GM12878 (cell line): Measurements from ENCODE around the gene LYVE1. TPM values are rescaled to one million over a fixed set of nuclear protein-coding genes. Genes with fewer than 3 reads are reported as not detected.

ENCODE experiments used
- ATAC-seq: fragments of 200-7000 bp; cut with Tn5 transposase; 3 replicates; pipeline ENCODE4 v1.9.1; 2020; ENCODE audit warnings: mild to moderate bottlenecking, moderate library complexity
- BruUV-seq: library from RNA; stranded (reverse); fragments of 400-500 nt; replicated peaks from 2 replicates; lab custom pipeline; 2021; lab: Mats Ljungman, UMichigan
- CTCF ChIA-PET: fragments of 300-600 bp; sonication (Branson Sonifier 250); formaldehyde crosslinking; extraction: SDS; loops from one replicate; lab custom pipeline; 2021; ENCODE audit warnings: inconsistent platforms; lab: Yijun Ruan, JAX
- POLR2A ChIA-PET: fragments of 350-600 bp; formaldehyde crosslinking; extraction: SDS; loops from one replicate; lab custom pipeline; 2021; ENCODE audit warnings: inconsistent platforms; lab: Charles Lee
- RAD21 ChIA-PET: fragments of 300-600 bp; sonication (Branson Sonifier 250); formaldehyde crosslinking; loops from one replicate; lab custom pipeline; 2023; ENCODE audit warnings: antibody characterized with exemption; ENCODE audit not compliant: unreplicated experiment; lab: Charles Lee
- SMC1A ChIA-PET: fragments of 300-600 bp; sonication (Branson Sonifier 250); formaldehyde crosslinking; loops from one replicate; lab custom pipeline; 2023; ENCODE audit not compliant: unreplicated experiment, uncharacterized antibody; lab: Charles Lee
- DNase-seq: peaks from one replicate; pipeline ENCODE4 v3.0.0-alpha.2; 2011; ENCODE audit warnings: low read depth, low spot score
- FAIRE-seq: peaks from 3 replicates; lab custom pipeline; 2011; peaks lifted over from hg19 to GRCh38; lab: Jason Lieb, UNC
- H2AFZ ChIP-seq: 2 replicates; pipeline ENCODE4 v1.6.0; 2011; ENCODE audit warnings: low read depth, low read length, control low read depth; ENCODE audit not compliant: control insufficient read depth
- H3K27ac ChIP-seq: 2 replicates; pipeline ENCODE4 v1.5.1; 2011; ENCODE audit warnings: control low read depth; ENCODE audit not compliant: control insufficient read depth, insufficient read depth
- H3K27me3 ChIP-seq, 2 experiments: replicated peaks in 1 of 2; 2 replicates each; pipeline versions ENCODE4 v1.6.0 to v1.6.1; 2011; ENCODE audit warnings: low read length in 1 of 2; ENCODE audit not compliant: control insufficient read depth in 2 of 2, insufficient read depth in 2 of 2
- H3K36me3 ChIP-seq, 2 experiments: 2 replicates each; pipeline ENCODE4 v1.5.1; 2011; ENCODE audit warnings: low read length in 1 of 2; ENCODE audit not compliant: control insufficient read depth in 2 of 2, insufficient read depth in 2 of 2
- H3K4me1 ChIP-seq: 2 replicates; pipeline ENCODE4 v1.6.1; 2011; ENCODE audit warnings: mild to moderate bottlenecking, low read length, moderate library complexity, mixed read lengths; ENCODE audit not compliant: control insufficient read depth, insufficient read depth
- H3K4me2 ChIP-seq: 2 replicates; pipeline ENCODE4 v1.6.0; 2011; ENCODE audit warnings: control low read depth; ENCODE audit not compliant: control insufficient read depth, insufficient read depth
- H3K4me3 ChIP-seq: fragments of 200-600 bp; sonication (generic); 2 replicates; pipeline ENCODE4 v1.5.1; 2016
- H3K79me2 ChIP-seq: 2 replicates; pipeline ENCODE4 v1.6.0; 2011; ENCODE audit warnings: low read length; ENCODE audit not compliant: control insufficient read depth, insufficient read depth
- H3K9ac ChIP-seq: 2 replicates; pipeline ENCODE4 v1.8.0; 2011; ENCODE audit warnings: low read length, control low read depth, mixed read lengths; ENCODE audit not compliant: control insufficient read depth, insufficient read depth
- H3K9me3 ChIP-seq: replicated peaks from 3 replicates; pipeline ENCODE4 v1.5.1; 2011; ENCODE audit warnings: mild to moderate bottlenecking, low read length; ENCODE audit not compliant: control insufficient read depth, insufficient read depth
- H4K20me1 ChIP-seq: 2 replicates; pipeline ENCODE4 v1.6.0; 2011; ENCODE audit not compliant: control insufficient read depth, insufficient read depth
- BCL3 ChIP-seq: IDR thresholded peaks from 2 replicates; pipeline ENCODE4 v1.6.1; 2011; ENCODE audit warnings: borderline replicate concordance, low read depth, mild to moderate bottlenecking, moderate library complexity, low read length; ENCODE audit not compliant: insufficient read depth, poor library complexity, severe bottlenecking
- BMI1 ChIP-seq: fragments of 450-650 bp; IDR thresholded peaks from 2 replicates; pipeline ENCODE4 v1.6.1; 2016; ENCODE audit warnings: mild to moderate bottlenecking, moderate library complexity, borderline replicate concordance
- HDGF ChIP-seq: fragments of 450-650 bp; IDR thresholded peaks from 2 replicates; pipeline ENCODE4 v1.6.1; 2016; ENCODE audit warnings: antibody characterized with exemption
- IKZF1 ChIP-seq: fragments of 450-650 bp; conservative IDR thresholded peaks from 2 replicates; pipeline ENCODE4 v1.6.1; 2017; ENCODE audit warnings: antibody characterized with exemption, mild to moderate bottlenecking
- JUND ChIP-seq: IDR thresholded peaks from 2 replicates; pipeline ENCODE4 v1.6.1; 2012; ENCODE audit warnings: low read depth, mild to moderate bottlenecking, low read length, improper control_type of control experiment, moderate library complexity
- KAT2A ChIP-seq: conservative IDR thresholded peaks from 2 replicates; pipeline ENCODE4 v1.6.1; 2011; ENCODE audit warnings: low read depth, low read length; ENCODE audit not compliant: control insufficient read depth
- KDM1A ChIP-seq: fragments of 200-600 bp; sonication (generic); IDR thresholded peaks from 2 replicates; pipeline ENCODE4 v1.6.1; 2016; ENCODE audit warnings: borderline replicate concordance
- MEF2B ChIP-seq: fragments of 450-650 bp; IDR thresholded peaks from 2 replicates; pipeline ENCODE4 v1.6.1; 2018; ENCODE audit warnings: mild to moderate bottlenecking, moderate library complexity; ENCODE audit not compliant: partially characterized antibody, poor library complexity, severe bottlenecking
- POLR2A ChIP-seq: IDR thresholded peaks from 2 replicates; pipeline ENCODE4 v1.6.1; 2011; ENCODE audit warnings: low read depth, mild to moderate bottlenecking, low read length
- POLR2AphosphoS5 ChIP-seq: IDR thresholded peaks from 2 replicates; pipeline ENCODE4 v1.6.1; 2011; ENCODE audit warnings: mild to moderate bottlenecking, low read length, inconsistent platforms
- POU2F2 ChIP-seq: IDR thresholded peaks from 3 replicates; pipeline ENCODE4 v1.6.1; 2011; ENCODE audit warnings: low read depth, mild to moderate bottlenecking, low read length, borderline replicate concordance
- SMAD1 ChIP-seq: fragments of 450-650 bp; IDR thresholded peaks from 2 replicates; pipeline ENCODE4 v1.6.1; 2018; ENCODE audit warnings: mild to moderate bottlenecking, low read depth; ENCODE audit not compliant: partially characterized antibody
- SPI1 ChIP-seq: IDR thresholded peaks from 2 replicates; pipeline ENCODE4 v1.6.1; 2011; ENCODE audit warnings: low read depth, mild to moderate bottlenecking, low read length, moderate library complexity, borderline replicate concordance; ENCODE audit not compliant: insufficient read depth
- STAT1 ChIP-seq: fragments of 450-650 bp; conservative IDR thresholded peaks from 2 replicates; pipeline ENCODE4 v1.6.1; 2014; ENCODE audit warnings: antibody characterized with exemption, mild to moderate bottlenecking
- SUZ12 ChIP-seq: fragments of 200-600 bp; sonication (generic); IDR thresholded peaks from one replicate; pipeline ENCODE4 v1.6.1; 2018; ENCODE audit warnings: antibody characterized with exemption, mild to moderate bottlenecking; ENCODE audit not compliant: unreplicated experiment
- TARDBP ChIP-seq: IDR thresholded peaks from 2 replicates; pipeline ENCODE4 v1.6.1; 2016; ENCODE audit warnings: borderline replicate concordance
- TCF3 ChIP-seq: IDR thresholded peaks from 2 replicates; pipeline ENCODE4 v1.6.1; 2012; ENCODE audit warnings: low read depth, mild to moderate bottlenecking, low read length, borderline replicate concordance; ENCODE audit not compliant: insufficient read depth
- ZZZ3 ChIP-seq: IDR thresholded peaks from 2 replicates; pipeline ENCODE4 v1.6.1; 2011; ENCODE audit warnings: low read depth; ENCODE audit not compliant: control insufficient read depth, insufficient read length
- WGBS: methylation state at CpG from one replicate; pipeline ENCODE4 v1.1.6; 2016; ENCODE audit warnings: low lambda C conversion rate; ENCODE audit not compliant: insufficient replicate concordance, insufficient coverage; ENCODE audit errors: missing lambda C conversion rate; 5-methylcytosine and 5-hydroxymethylcytosine counted together
- in situ Hi-C: fragments of 300-500 bp; cut with MboI; formaldehyde crosslinking; loops from 9 replicates; pipeline ENCODE4 v1.14.3; 2018; ENCODE audit warnings: mixed read lengths
- intact Hi-C: fragments of 100-400 bp; cut with micrococcal nuclease; formaldehyde crosslinking; loops from one replicate; pipeline ENCODE4 v1.14.2; 2022; ENCODE audit not compliant: unreplicated experiment
- polyA plus RNA-seq, 11 experiments: library from polyadenylated mRNA; depleted of rRNA in 4 of 11; unstranded in 6 of 11; stranded (reverse) in 5 of 11; fragments of >200 nt; fragmentation: Nextera tagmentation in 4 of 11; fragmentation: Illumina TruSeq in 1 of 11; extraction: Ambion mirVana in 4 of 11; extraction: Trizol in 1 of 11; gene quantifications; 1 replicate in 1 of 11; 2 replicates in 10 of 11; pipeline versions ENCODE4 v1.2.1 to v1.2.3, GENCODE V29; 2011 to 2016; ENCODE audit warnings: inconsistent platforms in 2 of 11, missing spikeins in 2 of 11, low read depth in 1 of 11
- total RNA-seq, 4 experiments: library from RNA; depleted of rRNA in 3 of 4; stranded (reverse); fragments of >200 nt in 3 of 4; fragmentation: Illumina TruSeq in 1 of 4; extraction: Trizol in 1 of 4; gene quantifications; 2 replicates each; pipeline versions ENCODE4 v1.2.1 to v1.2.3, GENCODE V29; 2013 to 2021

Gene LYVE1
- total and polyA plus RNA-seq, 10 of the 15 experiments (the other 5 are each of a cell fraction or from before 2014, with no cell fraction given), result 0.15 TPM; not detected in 9

- Histone ChIP-seq H2AFZ (no peak overlapping the region), H3K9me3 (no peaks in the 10 kb centered on the region), H3K4me1 (peaks cover 4% of the 10 kb centered on the region), H3K27ac (no peak overlapping the region), H3K79me2 (no peaks in the 10 kb centered on the region), H3K9ac (no peak overlapping the region), H4K20me1 (no peaks in the 10 kb centered on the region), H3K4me2 (no peak overlapping the region), H3K4me3 (no peak overlapping the region), H3K27me3 (no peaks in the 10 kb centered on the region), H3K36me3 (no peaks in the 10 kb centered on the region)
- ChIA-PET SMC1A (no interaction called here), CTCF (no interaction called here), POLR2A (no interaction called here), RAD21 (no interaction called here)
- WGBS, result 96% methylated on average over 1 of the region's 1 CpG
- BruUV-seq, result no TSS peak
- TF ChIP-seq SMAD1 (no peak), KAT2A (no peak), JUND (no peak), POLR2AphosphoS5 (no peak), MEF2B (no peak)
- DNase-seq (no peak), ATAC-seq (no peak), FAIRE-seq (no peak)
- in situ Hi-C loops, result no loop called here
- intact Hi-C loops, result no loop called here
Observed at GRCh38 chr11:10522276-10522675, 46.2 kb downstream of the LYVE1 start.

GRCh38 chr11:10520562-10520961, 47.9 kb downstream of the LYVE1 start:
- no peaks in the 10 kb centered on the region for H3K9me3 ChIP-seq
- no peak overlapping the region for H2AFZ ChIP-seq
- H4K20me1 ChIP-seq, result no peaks in the 10 kb centered on the region
- no peak for TF ChIP-seq TCF3
- no peak for TF ChIP-seq SUZ12
- no peak for TF ChIP-seq POLR2A
- no peak for TF ChIP-seq HDGF
- TF ChIP-seq SPI1, result no peak
- TF ChIP-seq TARDBP, result no peak
- TF ChIP-seq KDM1A, result no peak
- no peak for TF ChIP-seq BMI1
- TF ChIP-seq IKZF1, result no peak
- no peak for TF ChIP-seq POU2F2
- no peak for TF ChIP-seq STAT1
- no peak for TF ChIP-seq ZZZ3
- no peak for TF ChIP-seq BCL3
- ChIA-PET SMC1A (interaction anchor here (0.5 to 1.9 kb wide), 9 partner anchors 13 to 1396 kb away, joined by 3 to 9 read pairs (median 3); partner anchors contain the start of gene RNF141), RAD21 (interaction anchor here (1.0 to 1.1 kb wide), 2 partner anchors 20 to 216 kb away, joined by 3 read pairs; partner anchors contain the start of gene RNF141), POLR2A (interaction anchor here (1.0 kb wide), 1 partner anchor 13 kb away, joined by 3 read pairs; no protein-coding TSS in a partner anchor), CTCF (interaction anchor here (0.8 to 2.1 kb wide), 5 partner anchors 11 to 114 kb away, joined by 3 to 15 read pairs (median 4); partner anchors contain the start of gene RNF141)
- H3K4me1 ChIP-seq, result no peaks in the 10 kb centered on the region
- in situ Hi-C loops, result no loop called here
- H3K4me2 ChIP-seq, result no peak overlapping the region
- no peak overlapping the region for H3K4me3 ChIP-seq
- no peak for FAIRE-seq
- no TSS peak for BruUV-seq
- intact Hi-C loops, result no loop called here
- no peaks in the 10 kb centered on the region for H3K79me2 ChIP-seq
- H3K36me3 ChIP-seq, result no peaks in the 10 kb centered on the region
- 98% methylated on average over 2 of the region's 2 CpGs for whole genome bisulfite sequencing
- DNase-seq, result no peak
- ATAC-seq, result no peak
- no peak overlapping the region for H3K27ac ChIP-seq
- H3K27me3 ChIP-seq, result no peaks in the 10 kb centered on the region
- no peak overlapping the region for H3K9ac ChIP-seq
